A549 (cell line): ENCODE results near the gene SLC39A13. TPM values are rescaled to one million over a fixed set of nuclear protein-coding genes. Genes with fewer than 3 reads are reported as not detected.
A peak's percentile ranks its signal among the peaks of the same experiment; 100 is the strongest.

Experiments used
- ATAC-seq, 2 experiments: fragments of 200-7000 bp in 1 of 2; fragments of >200 bp in 1 of 2; cut with Nextera tagmentation in 1 of 2; cut with Tn5 transposase in 1 of 2; 3 replicates each; pipeline versions ENCODE4 v1.8.0 to v1.9.1; 2018 to 2020; ENCODE audit warnings: mild to moderate bottlenecking in 1 of 2, moderate library complexity in 1 of 2
- CTCF ChIA-PET: fragments of 300-600 bp; sonication (Branson Sonifier 250); formaldehyde crosslinking; extraction: SDS; loops from one replicate; lab custom pipeline; 2021; ENCODE audit warnings: antibody characterized with exemption, inconsistent platforms; lab: Yijun Ruan, JAX
- POLR2A ChIA-PET: fragments of 350-600 bp; formaldehyde crosslinking; extraction: SDS; loops from one replicate; lab custom pipeline; 2021; ENCODE audit warnings: antibody characterized with exemption, inconsistent platforms; lab: Yijun Ruan, JAX
- DNase-seq, 2 experiments: peaks; one replicate each; pipeline versions ENCODE4 v3.0.0 to v3.0.0-alpha.2; 2011 to 2016; ENCODE audit warnings: low read depth in 1 of 2, low spot score in 1 of 2
- FAIRE-seq: peaks from 2 replicates; lab custom pipeline; 2011; peaks lifted over from hg19 to GRCh38; lab: Jason Lieb, UNC
- H3K27ac ChIP-seq, 2 experiments: fragments of >200 bp; sonication (Bioruptor Twin); formaldehyde crosslinking; 3 replicates each; pipeline ENCODE4 v1.5.1; 2016 to 2017
- H3K4me1 ChIP-seq: fragments of >200 bp; sonication (Bioruptor Twin); formaldehyde crosslinking; 3 replicates; pipeline ENCODE4 v1.6.1; 2016
- H3K4me2 ChIP-seq: fragments of >200 bp; sonication (Bioruptor Twin); formaldehyde crosslinking; 3 replicates; pipeline ENCODE4 v1.6.1; 2016
- H3K4me3 ChIP-seq: fragments of >200 bp; sonication (Bioruptor Twin); formaldehyde crosslinking; 3 replicates; pipeline ENCODE4 v1.5.1; 2016
- H3K9me3 ChIP-seq: fragments of >200 bp; sonication (Bioruptor Twin); formaldehyde crosslinking; 3 replicates; pipeline ENCODE4 v1.6.1; 2016
- CEBPB ChIP-seq, 2 experiments: fragments of >200 bp in 1 of 2; sonication (Bioruptor Twin) in 1 of 2; formaldehyde crosslinking in 1 of 2; IDR thresholded peaks; 2 replicates each; pipeline ENCODE4 v1.6.1; 2012 to 2016
- EHF ChIP-seq: fragments of 250-450 bp; sonication (Bioruptor Pico); IDR thresholded peaks from 2 replicates; pipeline ENCODE4 v1.5.0; 2020; ENCODE audit warnings: mild to moderate bottlenecking
- ESRRA ChIP-seq: fragments of 150-350 bp; IDR thresholded peaks from 2 replicates; pipeline ENCODE4 v1.6.1; 2014; ENCODE audit warnings: mild to moderate bottlenecking, low read length, borderline replicate concordance
- FOXS1 ChIP-seq: fragments of 250-450 bp; sonication (Bioruptor Pico); IDR thresholded peaks from 2 replicates; pipeline ENCODE4 v1.5.0; 2020; ENCODE audit warnings: mild to moderate bottlenecking, moderate library complexity
- GATA3 ChIP-seq: IDR thresholded peaks from 2 replicates; pipeline ENCODE4 v1.6.1; 2012; ENCODE audit warnings: borderline replicate concordance
- HEYL ChIP-seq: fragments of 250-450 bp; sonication (Bioruptor Pico); IDR thresholded peaks from 2 replicates; pipeline ENCODE4 v1.8.0; 2021; ENCODE audit warnings: mild to moderate bottlenecking, moderate library complexity
- HOXA7 ChIP-seq: fragments of 250-450 bp; sonication (Bioruptor Pico); IDR thresholded peaks from 2 replicates; pipeline ENCODE4 v1.5.0; 2020; ENCODE audit warnings: mild to moderate bottlenecking, moderate library complexity
- NFE2L2 ChIP-seq: fragments of 150-350 bp; conservative IDR thresholded peaks from 2 replicates; pipeline ENCODE4 v1.6.1; 2014; ENCODE audit warnings: low read length
- NPAS2 ChIP-seq: fragments of 250-450 bp; sonication (Bioruptor Pico); IDR thresholded peaks from 2 replicates; pipeline ENCODE4 v1.8.0; 2022; ENCODE audit warnings: mild to moderate bottlenecking, moderate library complexity, borderline replicate concordance
- NR3C1 ChIP-seq: fragments of >200 bp; sonication (Bioruptor Twin); formaldehyde crosslinking; IDR thresholded peaks from 3 replicates; pipeline ENCODE4 v1.6.1; 2017
- POLR2A ChIP-seq: IDR thresholded peaks from 2 replicates; pipeline ENCODE4 v1.6.1; 2012; ENCODE audit warnings: mild to moderate bottlenecking, low read length
- RCOR1 ChIP-seq: fragments of 150-350 bp; IDR thresholded peaks from 2 replicates; pipeline ENCODE4 v1.6.1; 2014; ENCODE audit warnings: antibody characterized with exemption, low read length, low read depth
- RFX5 ChIP-seq: fragments of 450-650 bp; IDR thresholded peaks from 2 replicates; pipeline ENCODE4 v1.7.1; 2014; ENCODE audit warnings: antibody characterized with exemption, mild to moderate bottlenecking, moderate library complexity
- ZFP36 ChIP-seq: fragments of 450-650 bp; IDR thresholded peaks from 2 replicates; pipeline ENCODE4 v1.6.1; 2014; ENCODE audit warnings: borderline replicate concordance; ENCODE audit not compliant: partially characterized antibody
- ZSCAN20 ChIP-seq: fragments of 250-450 bp; sonication (Bioruptor Pico); IDR thresholded peaks from 2 replicates; pipeline ENCODE4 v1.8.0; 2022; ENCODE audit warnings: mild to moderate bottlenecking, moderate library complexity
- WGBS: methylation state at CpG from one replicate; pipeline ENCODE4 v1.1.6; 2017; ENCODE audit errors: missing lambda C conversion rate; 5-methylcytosine and 5-hydroxymethylcytosine counted together
- polyA plus RNA-seq, 4 experiments: library from polyadenylated mRNA; depleted of rRNA in 3 of 4; stranded (reverse); fragments of >200 nt; fragmentation: RNase III in 1 of 4; extraction: RNeasy Plus Mini Kit Qiagen cat#74134 plus additional on column Dnase treatment in 1 of 4; gene quantifications; 2 replicates in 3 of 4; 3 replicates in 1 of 4; pipeline ENCODE4 v1.2.3, GENCODE V29; 2011 to 2017
- TF ChIP-seq, protein P1 (sequence below): fragments of 200-600 bp; sonication (generic); IDR thresholded peaks from 2 replicates; pipeline ENCODE4 v1.6.1; 2016; ENCODE audit warnings: antibody characterized with exemption, mild to moderate bottlenecking, moderate library complexity
- TF ChIP-seq, protein P2 (sequence below): fragments of 450-650 bp; IDR thresholded peaks from 2 replicates; pipeline ENCODE4 v1.6.1; 2014; ENCODE audit warnings: antibody characterized with exemption
- TF ChIP-seq, protein P3 (sequence below): fragments of 150-350 bp; IDR thresholded peaks from 2 replicates; pipeline ENCODE4 v1.6.1; 2014; ENCODE audit warnings: low read depth, mild to moderate bottlenecking, low read length
- TF ChIP-seq, protein P4 (sequence below): IDR thresholded peaks from 2 replicates; pipeline ENCODE4 v1.6.1; 2012

The SLC39A13 gene
- polyA plus RNA-seq, 2 of the 4 experiments (the other 2 are of a cell fraction): 10.8 to 35.2 TPM

DNA sequence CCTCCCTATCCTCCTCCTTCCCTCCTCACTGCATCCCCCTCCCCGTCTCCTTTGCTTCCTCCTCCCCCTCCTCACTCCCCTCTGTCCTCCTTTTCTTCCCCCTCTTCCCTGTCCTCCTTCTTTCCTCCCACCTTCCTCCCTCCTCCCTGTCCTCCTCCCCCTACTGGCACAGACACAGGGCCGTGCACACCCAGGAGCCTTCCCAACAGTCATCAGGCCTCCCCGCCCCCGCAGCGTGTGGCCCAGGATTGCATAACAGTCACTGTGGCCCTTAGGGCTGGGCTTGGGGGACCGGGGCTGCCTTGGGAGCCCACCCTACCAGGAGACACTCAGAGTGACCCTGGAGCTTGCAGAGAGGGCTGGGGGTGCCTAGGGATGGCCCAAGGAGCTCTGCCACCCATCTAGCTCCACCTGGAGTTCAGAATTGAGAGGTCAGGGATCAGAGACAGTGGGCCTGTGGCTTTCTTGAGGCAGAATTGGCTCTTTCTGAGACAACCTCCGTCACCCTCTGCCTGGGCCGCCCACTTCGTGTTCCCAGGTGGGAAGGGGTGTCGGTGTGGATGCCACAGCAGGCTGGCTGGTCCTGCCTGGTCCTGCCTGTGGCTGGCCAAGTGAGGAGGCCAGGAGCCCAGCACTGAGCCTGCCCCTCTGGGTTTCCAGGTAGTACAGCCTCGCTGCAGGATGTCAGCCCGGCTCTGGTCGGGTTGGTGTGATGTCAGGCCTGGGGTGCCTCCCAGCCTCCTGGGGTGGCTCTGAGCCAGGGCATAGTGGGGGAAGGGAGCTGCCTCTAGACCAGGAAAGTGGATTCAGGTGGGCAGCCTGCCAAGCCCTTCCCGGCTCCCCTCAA lies 31.6 kb upstream of the SLC39A13 start:
- H3K9me3 ChIP-seq: no peaks in the 10 kb centered on the region
- ChIA-PET POLR2A (interaction anchor here (0.5 kb wide), 1 partner anchor 261 kb away, joined by 6 read pairs; no protein-coding TSS in a partner anchor), CTCF (interaction anchor here (0.6 to 2.4 kb wide), 5 partner anchors 9 to 78 kb away, joined by 3 to 8 read pairs (median 3); no protein-coding TSS in a partner anchor)
- ATAC-seq (peak; percentile 19 to 24; a peak in 3 of 6 replicates), FAIRE-seq (no peak), DNase-seq (no peak)
- no peak overlapping the region for H3K4me2 ChIP-seq
- 81% methylated on average over 5 of the region's 14 CpGs for WGBS
- TF ChIP-seq POLR2A: peak; percentile 7; the same call in 1 of the 2 replicates
- no peak for TF ChIP-seq NPAS2 (CRISPR knock-in tag)
- TF ChIP-seq CEBPB (IDR thresholded peaks at IDR 0.05): peak in 1 of 2 experiments; percentile 58; a peak in 2 of 4 replicates
- H3K4me1 ChIP-seq: peaks cover 21% of the 10 kb centered on the region
- no peak overlapping the region for H3K4me3 ChIP-seq
- H3K27ac ChIP-seq: peak overlapping the region in 1 of 2 experiments; percentile 46; a peak in 1 of 6 replicates

DNA sequence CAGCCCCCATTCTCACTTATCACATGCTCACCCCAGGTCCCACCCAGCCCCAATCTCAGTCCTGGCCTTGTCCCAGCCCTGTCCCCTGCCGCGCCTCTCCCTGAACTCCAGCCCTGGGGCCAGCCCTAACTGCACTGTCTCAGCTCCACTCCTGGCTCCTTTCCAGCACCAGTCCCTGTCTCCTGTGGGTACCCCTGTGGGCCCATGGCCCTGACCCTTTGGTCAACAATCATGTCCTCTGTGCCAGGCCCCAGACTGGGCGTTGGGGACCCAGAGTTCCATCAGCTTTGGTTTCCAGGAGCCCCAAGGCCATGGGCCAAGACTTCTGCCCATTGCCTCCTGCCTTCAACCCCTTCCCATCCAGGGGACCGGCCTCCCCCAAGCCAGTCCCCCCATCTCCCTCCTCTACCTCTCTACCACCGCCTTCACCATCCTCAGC lies 30.8 kb upstream of the SLC39A13 start:
- CTCF ChIA-PET: interaction anchor here (1.0 to 2.4 kb wide), 3 partner anchors 8 to 34 kb away, joined by 3 to 8 read pairs (median 6); no protein-coding TSS in a partner anchor
- FAIRE-seq: no peak
- H3K4me2 ChIP-seq: no peak overlapping the region

More for the DNA sequence above, 30.8 kb upstream of the SLC39A13 start:
- POLR2A ChIA-PET: no interaction called here
- no peaks in the 10 kb centered on the region for H3K9me3 ChIP-seq
- ATAC-seq (no peak), DNase-seq (no peak)
- H3K27ac ChIP-seq: no peak overlapping the region
- WGBS: 81% methylated on average over 4 of the region's 5 CpGs
- peaks cover 21% of the 10 kb centered on the region for H3K4me1 ChIP-seq
- no peak overlapping the region for H3K4me3 ChIP-seq
- TF ChIP-seq HOXA7 (CRISPR knock-in tag): no peak
- TF ChIP-seq, protein P1, sequence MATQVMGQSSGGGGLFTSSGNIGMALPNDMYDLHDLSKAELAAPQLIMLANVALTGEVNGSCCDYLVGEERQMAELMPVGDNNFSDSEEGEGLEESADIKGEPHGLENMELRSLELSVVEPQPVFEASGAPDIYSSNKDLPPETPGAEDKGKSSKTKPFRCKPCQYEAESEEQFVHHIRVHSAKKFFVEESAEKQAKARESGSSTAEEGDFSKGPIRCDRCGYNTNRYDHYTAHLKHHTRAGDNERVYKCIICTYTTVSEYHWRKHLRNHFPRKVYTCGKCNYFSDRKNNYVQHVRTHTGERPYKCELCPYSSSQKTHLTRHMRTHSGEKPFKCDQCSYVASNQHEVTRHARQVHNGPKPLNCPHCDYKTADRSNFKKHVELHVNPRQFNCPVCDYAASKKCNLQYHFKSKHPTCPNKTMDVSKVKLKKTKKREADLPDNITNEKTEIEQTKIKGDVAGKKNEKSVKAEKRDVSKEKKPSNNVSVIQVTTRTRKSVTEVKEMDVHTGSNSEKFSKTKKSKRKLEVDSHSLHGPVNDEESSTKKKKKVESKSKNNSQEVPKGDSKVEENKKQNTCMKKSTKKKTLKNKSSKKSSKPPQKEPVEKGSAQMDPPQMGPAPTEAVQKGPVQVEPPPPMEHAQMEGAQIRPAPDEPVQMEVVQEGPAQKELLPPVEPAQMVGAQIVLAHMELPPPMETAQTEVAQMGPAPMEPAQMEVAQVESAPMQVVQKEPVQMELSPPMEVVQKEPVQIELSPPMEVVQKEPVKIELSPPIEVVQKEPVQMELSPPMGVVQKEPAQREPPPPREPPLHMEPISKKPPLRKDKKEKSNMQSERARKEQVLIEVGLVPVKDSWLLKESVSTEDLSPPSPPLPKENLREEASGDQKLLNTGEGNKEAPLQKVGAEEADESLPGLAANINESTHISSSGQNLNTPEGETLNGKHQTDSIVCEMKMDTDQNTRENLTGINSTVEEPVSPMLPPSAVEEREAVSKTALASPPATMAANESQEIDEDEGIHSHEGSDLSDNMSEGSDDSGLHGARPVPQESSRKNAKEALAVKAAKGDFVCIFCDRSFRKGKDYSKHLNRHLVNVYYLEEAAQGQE: no peak
- TF ChIP-seq EHF (CRISPR knock-in tag): no peak
- TF ChIP-seq GATA3: no peak
- TF ChIP-seq, protein P2, sequence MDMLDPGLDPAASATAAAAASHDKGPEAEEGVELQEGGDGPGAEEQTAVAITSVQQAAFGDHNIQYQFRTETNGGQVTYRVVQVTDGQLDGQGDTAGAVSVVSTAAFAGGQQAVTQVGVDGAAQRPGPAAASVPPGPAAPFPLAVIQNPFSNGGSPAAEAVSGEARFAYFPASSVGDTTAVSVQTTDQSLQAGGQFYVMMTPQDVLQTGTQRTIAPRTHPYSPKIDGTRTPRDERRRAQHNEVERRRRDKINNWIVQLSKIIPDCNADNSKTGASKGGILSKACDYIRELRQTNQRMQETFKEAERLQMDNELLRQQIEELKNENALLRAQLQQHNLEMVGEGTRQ: no peak
- TF ChIP-seq CEBPB (IDR thresholded peaks at IDR 0.05): no peak
- no peak for TF ChIP-seq ZFP36
- TF ChIP-seq NR3C1: no peak
- no peak for TF ChIP-seq RFX5
- no peak for TF ChIP-seq HEYL (CRISPR knock-in tag)
- no peak for TF ChIP-seq NFE2L2
- TF ChIP-seq ZSCAN20: no peak
- no peak for TF ChIP-seq ESRRA
- TF ChIP-seq FOXS1 (CRISPR knock-in tag): no peak
- TF ChIP-seq, protein P3, sequence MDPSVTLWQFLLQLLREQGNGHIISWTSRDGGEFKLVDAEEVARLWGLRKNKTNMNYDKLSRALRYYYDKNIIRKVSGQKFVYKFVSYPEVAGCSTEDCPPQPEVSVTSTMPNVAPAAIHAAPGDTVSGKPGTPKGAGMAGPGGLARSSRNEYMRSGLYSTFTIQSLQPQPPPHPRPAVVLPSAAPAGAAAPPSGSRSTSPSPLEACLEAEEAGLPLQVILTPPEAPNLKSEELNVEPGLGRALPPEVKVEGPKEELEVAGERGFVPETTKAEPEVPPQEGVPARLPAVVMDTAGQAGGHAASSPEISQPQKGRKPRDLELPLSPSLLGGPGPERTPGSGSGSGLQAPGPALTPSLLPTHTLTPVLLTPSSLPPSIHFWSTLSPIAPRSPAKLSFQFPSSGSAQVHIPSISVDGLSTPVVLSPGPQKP: no peak
- TF ChIP-seq RCOR1: no peak
- TF ChIP-seq, protein P4, sequence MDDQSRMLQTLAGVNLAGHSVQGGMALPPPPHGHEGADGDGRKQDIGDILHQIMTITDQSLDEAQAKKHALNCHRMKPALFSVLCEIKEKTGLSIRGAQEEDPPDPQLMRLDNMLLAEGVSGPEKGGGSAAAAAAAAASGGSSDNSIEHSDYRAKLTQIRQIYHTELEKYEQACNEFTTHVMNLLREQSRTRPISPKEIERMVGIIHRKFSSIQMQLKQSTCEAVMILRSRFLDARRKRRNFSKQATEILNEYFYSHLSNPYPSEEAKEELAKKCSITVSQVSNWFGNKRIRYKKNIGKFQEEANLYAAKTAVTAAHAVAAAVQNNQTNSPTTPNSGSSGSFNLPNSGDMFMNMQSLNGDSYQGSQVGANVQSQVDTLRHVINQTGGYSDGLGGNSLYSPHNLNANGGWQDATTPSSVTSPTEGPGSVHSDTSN: no peak
